HTERT RPE-1 (cell line): ENCODE results near the gene PRDM5.

Source experiments
- in situ Hi-C: fragments of 300-500 bp; cut with MboI; formaldehyde crosslinking; loops from 4 replicates; pipeline ENCODE4 v1.14.3; 2020; ENCODE audit warnings: low sequenced_read_pairs

The PRDM5 gene

DNA sequence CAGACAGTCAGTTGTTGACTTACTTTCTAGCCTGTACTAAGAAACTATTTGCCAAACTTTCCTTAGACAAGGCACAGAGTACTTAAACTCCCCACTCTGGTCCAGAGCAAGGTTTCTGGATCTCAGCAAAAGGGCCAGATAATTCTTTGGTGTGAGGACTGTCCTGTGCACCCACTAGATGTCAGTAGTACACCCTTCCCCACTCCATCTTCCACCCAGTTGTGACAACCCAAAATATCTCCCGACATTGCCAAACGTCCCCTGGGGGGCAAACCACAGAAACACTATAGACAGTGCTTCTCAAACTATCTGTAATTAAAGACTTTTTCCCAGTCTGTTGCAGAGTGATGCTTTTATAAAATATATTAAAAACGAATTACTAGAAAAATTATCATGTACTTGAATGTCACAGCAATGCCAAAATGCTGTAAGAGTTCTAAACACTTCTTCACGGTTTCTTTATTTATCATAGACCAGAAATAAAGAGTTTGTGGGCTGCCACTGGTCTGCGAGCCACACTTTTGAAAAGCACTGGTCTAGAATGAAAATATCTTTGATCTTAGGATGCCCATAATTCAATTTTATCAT, 203.5 kb downstream of the PRDM5 start:
- in situ Hi-C loops = no loop called here

- in situ Hi-C loops = no loop called here
Observed at GRCh38 chr4:120716346-120716745, 206.2 kb downstream of the PRDM5 start.

DNA sequence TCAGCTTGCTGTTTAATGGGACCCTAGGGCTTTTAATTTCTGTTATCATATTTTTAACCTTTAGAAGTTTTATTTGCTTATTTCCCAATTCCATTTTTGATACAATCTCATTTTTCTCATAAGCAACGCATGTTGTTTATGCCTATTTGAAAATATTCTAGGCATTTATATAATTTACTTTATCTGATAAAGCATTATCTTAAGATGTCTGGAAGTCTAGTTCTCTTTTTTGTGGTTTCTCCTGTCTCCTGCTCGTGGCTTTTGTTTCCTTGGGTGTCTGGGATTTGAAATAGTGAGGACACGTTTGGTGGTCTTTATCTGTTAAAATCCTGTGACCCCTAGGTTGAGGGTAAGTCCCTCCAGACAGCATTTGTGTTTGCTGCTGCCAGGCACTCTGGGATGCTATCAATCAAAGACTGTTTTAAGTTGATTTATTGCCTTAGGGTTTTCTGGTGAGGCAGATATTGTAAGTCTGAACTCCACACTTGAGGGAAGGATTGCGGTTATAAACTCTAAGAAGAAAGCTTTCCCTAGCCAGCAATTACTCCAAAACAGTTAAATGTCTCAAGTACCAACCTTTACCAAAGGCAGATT, 208.0 kb downstream of the PRDM5 start:
- in situ Hi-C loops = no loop called here

GRCh38 chr4:120709991-120710390, 212.5 kb downstream of the PRDM5 start:
- in situ Hi-C loops = no loop called here

- in situ Hi-C loops = no loop called here
Observed at GRCh38 chr4:120704538-120704937, 218.0 kb downstream of the PRDM5 start.

DNA sequence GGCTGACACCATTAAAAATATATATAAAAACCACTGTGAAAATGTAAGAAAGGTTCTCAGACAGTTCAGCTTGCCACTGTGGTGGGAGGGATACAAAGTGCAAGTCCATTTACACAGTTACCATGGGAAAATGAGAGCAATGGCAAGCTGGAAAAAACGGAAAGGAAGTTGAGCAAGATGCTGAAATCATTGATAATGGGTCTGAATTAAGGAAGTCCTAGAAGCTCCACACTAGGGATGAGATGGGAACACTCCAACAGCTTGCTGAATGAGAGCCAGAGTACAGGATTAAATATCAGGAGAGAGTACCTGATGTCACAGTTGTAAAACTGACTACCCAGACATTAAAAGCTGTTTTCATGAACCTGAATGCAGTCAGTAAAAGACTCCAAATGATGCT, 218.6 kb downstream of the PRDM5 start:
- in situ Hi-C loops = no loop called here

- in situ Hi-C loops = no loop called here
Observed at GRCh38 chr4:120699354-120699753, 223.2 kb downstream of the PRDM5 start.

GRCh38 chr4:120694973-120695372, 227.6 kb downstream of the PRDM5 start:
- in situ Hi-C loops = no loop called here

- in situ Hi-C loops = no loop called here
Observed at GRCh38 chr4:120693816-120694215, 228.7 kb downstream of the PRDM5 start.

DNA sequence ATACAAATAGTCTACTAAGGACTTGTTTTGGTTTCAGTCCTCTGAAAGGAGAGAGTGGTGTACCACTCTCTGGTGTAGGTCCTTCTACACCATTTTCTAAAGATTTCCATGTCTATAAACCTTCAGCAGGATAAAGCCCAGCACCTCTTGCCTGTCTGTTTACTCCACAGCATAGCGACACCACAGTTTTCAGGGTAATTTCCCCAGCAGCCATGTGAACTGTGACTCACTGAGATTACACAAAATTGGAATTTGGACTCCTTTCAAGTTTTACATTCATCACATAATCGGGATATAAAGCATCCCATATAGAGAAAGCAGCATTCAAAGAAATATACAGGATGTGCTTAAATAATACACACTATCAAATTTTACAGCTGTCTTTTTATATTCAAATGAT, 229.6 kb downstream of the PRDM5 start:
- in situ Hi-C loops = no loop called here

GRCh38 chr4:120691536-120691935, 231.0 kb downstream of the PRDM5 start:
- in situ Hi-C loops = no loop called here

DNA sequence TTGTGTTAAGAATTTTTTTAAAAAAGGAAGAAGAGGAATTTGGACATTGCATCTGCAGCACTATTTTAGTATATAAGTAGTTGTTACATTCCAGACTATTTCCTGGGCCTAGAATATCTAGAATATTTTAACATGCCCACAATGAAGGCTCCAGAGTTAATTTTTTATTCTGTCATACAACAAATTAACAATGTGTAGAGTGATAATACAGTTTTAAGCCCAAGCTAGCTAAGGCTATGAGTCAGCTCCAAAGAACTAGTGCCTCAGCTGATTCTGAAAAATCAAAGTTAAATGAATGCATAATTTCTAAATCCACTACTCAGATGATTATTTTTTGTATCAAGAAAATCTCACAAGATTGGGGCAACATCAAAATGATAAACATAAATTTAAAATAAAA, 231.4 kb downstream of the PRDM5 start:
- in situ Hi-C loops = no loop called here

- in situ Hi-C loops = no loop called here
Observed at GRCh38 chr4:120688791-120689190, 233.7 kb downstream of the PRDM5 start.

- in situ Hi-C loops = no loop called here
Observed at GRCh38 chr4:120685756-120686278, 236.7 kb downstream of the PRDM5 start.

DNA sequence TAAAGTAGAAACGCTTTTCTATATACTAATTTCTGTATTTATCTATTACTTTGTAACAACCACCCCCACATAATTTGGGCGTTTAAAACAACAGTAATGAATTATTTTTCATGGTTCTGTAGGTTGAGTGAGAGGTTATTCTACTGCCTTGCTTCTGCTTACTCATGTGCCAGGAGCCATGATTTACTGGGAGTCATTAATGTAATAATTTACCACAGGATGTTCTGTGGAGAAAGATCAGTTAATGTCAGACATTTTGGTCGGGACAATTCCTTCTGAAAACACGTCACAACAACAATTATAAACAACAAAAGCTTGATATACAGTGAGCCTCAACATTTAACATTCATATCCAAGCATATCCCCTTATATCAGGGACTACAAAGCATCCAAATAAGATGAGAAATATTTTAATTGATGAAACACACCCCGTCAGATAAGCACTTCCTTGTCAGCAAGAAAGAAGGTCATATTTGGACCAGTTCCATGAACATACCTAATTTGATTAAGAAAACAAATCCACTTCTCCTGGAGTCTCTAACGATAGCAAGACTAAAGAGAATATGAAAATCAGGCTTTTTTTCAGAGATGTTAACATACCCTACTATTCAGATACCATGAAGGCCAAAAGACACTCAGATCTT, 238.5 kb downstream of the PRDM5 start:
- in situ Hi-C loops = no loop called here

DNA sequence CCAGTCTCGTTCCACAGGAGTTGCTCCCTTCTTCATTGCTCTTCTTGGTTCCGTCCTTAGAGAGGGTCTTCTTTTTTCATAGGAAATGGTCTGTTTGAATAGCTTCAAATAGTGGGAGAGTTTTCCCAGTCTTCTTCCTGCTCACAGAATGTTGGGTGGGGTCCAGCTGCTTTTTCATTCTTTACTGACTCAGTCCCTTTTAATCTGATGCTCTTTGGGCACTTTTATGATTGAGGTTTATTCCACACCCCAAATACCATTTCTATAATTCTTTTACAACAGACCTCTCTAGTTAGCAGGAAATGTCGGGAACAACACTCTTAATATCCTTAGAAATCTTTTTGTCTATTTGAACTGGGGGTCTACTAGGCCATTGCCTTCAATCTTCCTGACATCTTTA, 239.5 kb downstream of the PRDM5 start:
- in situ Hi-C loops = no loop called here

- in situ Hi-C loops = no loop called here
Observed at GRCh38 chr4:120680647-120681228, 241.8 kb downstream of the PRDM5 start.

DNA sequence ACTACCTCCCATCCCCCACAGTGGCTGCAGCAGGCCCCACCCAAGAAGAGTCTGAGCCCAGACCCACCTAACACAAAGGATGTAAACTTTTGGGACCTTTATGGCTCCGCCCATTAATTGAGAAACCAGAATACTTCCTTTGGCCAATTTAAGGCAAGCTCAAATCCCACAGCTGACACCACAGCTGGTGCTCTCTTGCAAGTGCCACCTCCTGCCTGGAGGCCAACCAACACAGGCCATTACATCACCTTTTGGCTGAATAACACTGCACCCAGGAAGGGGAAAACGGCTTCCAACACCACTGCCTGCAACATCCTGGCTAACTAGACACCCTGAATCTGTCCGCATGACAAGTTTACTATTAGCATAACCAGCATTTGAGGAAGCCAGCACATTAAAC, 248.8 kb downstream of the PRDM5 start:
- in situ Hi-C loops = no loop called here

DNA sequence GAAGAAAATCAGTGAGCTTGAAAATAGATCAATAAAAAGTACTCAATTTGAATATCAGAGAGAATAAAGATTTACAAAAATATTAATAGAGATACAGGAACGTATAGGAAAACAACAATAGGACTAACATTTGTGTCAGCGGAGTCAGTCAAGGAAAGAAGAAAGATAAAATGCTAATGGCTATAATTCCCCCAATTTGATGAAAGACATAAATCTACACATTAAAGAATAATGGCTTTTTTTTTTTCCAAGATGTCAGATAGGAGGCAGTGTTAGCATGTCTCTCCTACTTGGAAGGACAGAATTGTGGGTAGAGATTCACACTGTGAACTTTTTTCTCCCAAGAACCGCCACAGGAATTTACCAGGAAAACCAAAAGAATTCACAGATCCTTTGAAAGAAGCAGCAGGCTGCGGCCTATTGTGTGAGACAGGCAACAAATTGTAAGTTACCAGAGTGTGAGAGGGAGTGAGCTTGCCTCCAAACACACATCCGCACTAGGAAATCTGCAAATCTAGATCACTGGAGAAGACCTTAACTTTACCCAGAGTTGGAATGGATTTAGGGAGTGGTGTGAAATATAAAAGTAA, 249.9 kb downstream of the PRDM5 start:
- in situ Hi-C loops = no loop called here

- in situ Hi-C loops = no loop called here
Observed at GRCh38 chr4:120672076-120672475, 250.4 kb downstream of the PRDM5 start.

DNA sequence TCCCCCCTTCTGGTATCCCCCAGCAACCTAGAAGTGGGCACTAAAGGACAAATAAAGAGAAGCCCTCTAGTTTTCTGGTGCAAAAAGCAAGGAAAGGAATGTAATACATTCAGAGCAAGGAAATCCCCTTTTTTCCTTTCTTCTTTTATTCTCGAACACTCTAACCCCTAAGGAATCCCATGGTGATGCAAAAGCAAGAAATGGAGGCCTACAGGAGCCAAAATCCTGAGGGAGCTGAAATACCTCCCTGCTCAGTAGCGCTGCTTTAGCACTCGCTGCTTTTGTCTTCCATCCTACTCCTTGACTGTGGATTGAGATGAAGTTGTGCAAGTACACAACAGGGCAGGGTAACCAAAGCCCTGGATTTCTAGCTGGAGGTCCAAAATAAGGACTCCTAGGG, 251.0 kb downstream of the PRDM5 start:
- in situ Hi-C loops = no loop called here

GRCh38 chr4:120667102-120667501, 255.4 kb downstream of the PRDM5 start:
- in situ Hi-C loops = no loop called here
